Pancreas (tissue), 10 donors: Measurements from ENCODE around the gene DAB2. TPM values are rescaled to one million over a fixed set of nuclear protein-coding genes. Genes with fewer than 3 reads are reported as not detected.

Source experiments
- ATAC-seq, 4 donors: fragments of 200-7000 bp; cut with Tn5 transposase; one replicate each; pipeline versions ENCODE4 v1.8.0 to v1.9.1; 2020; ENCODE audit warnings: mild to moderate bottlenecking in 4 of 4, moderate library complexity in 4 of 4
- DNase-seq, 6 donors: peaks; one replicate each; pipeline ENCODE4 v3.0.0-alpha.2; 2020
- FAIRE-seq: peaks from 2 replicates; lab custom pipeline; 2012; peaks lifted over from hg19 to GRCh38; lab: Jason Lieb, UNC
- H3K27ac ChIP-seq, 4 donors: fragments of 200-600 bp; sonication (generic); 1 replicate in 3 of 4; 2 replicates in 1 of 4; pipeline versions ENCODE4 v1.5.0 to v1.8.0; 2020
- H3K27me3 ChIP-seq, 4 donors: fragments of 200-600 bp; one replicate each; pipeline ENCODE4 v1.8.0; 2021
- H3K36me3 ChIP-seq, 3 donors: fragments of 200-600 bp; sonication (generic) in 1 of 3; one replicate each; pipeline versions ENCODE4 v1.5.0 to v1.8.0; 2020 to 2021
- H3K4me1 ChIP-seq, 3 donors: fragments of 200-600 bp; one replicate each; pipeline ENCODE4 v1.8.0; 2021
- H3K4me3 ChIP-seq, 4 donors: fragments of 200-600 bp; sonication (generic) in 2 of 4; one replicate each; pipeline versions ENCODE4 v1.5.0 to v1.8.0; 2020 to 2021
- H3K9me3 ChIP-seq, 4 donors: fragments of 200-600 bp; one replicate each; pipeline ENCODE4 v1.8.0; 2021
- WGBS, 2 donors: extraction: QIAGEN DNeasy Blood & Tissue Kit; methylation state at CpG; one replicate each; pipeline ENCODE4 v1.1.7; 2013; 5-methylcytosine and 5-hydroxymethylcytosine counted together
- intact Hi-C, 3 donors: fragments of 100-400 bp; cut with DNase I; formaldehyde crosslinking; loops; one replicate each; pipeline versions ENCODE4 v1.11.1 to v1.14.2; 2022
- polyA plus RNA-seq, 2 donors: library from polyadenylated mRNA; stranded (reverse); fragments of 200-250 nt; gene quantifications; one replicate each; pipeline ENCODE4 v1.2.3, GENCODE V29; 2013
- total RNA-seq, 6 donors: library from RNA; stranded (reverse); fragmentation: NEBNext Ultra II Directional in 4 of 6; extraction: Animal tissue kit (Norgen Biotek cat#: 25700) in 4 of 6; gene quantifications; one replicate each; pipeline versions ENCODE4 v1.2.1 to v1.2.4, GENCODE V29; 2021 to 2023
- TF ChIP-seq, protein P1 (sequence below), 4 donors: fragments of 200-600 bp; sonication (generic) in 3 of 4; IDR thresholded peaks; one replicate each; pipeline versions ENCODE4 v1.5.0 to v1.8.0; 2021; ENCODE audit warnings: antibody characterized with exemption in 4 of 4
- donor health status: healthy with polysubstance abuse.
- donor health status: DM: no; HTN: no; CAD: no; lungs with moderate emphysema.
- donor health status: DM: no; HTN: no; CAD: no.
- donor health status: control.
- donor health status: control.
- donor health status: Bipolar disorder and iron deficiency.
- donor health status: DM: yes; HTN: yes; CAD: no.
- donor health status: DM: no; HTN: no; CAD: no.
- donor health status: DM: no; HTN: no; CAD: no.
- donor health status: DM: yes; HTN: yes; CAD: no.

Gene DAB2
- total and polyA plus RNA-seq, 8 donors = 12.0 to 53.3 (median 27.2) TPM

DNA sequence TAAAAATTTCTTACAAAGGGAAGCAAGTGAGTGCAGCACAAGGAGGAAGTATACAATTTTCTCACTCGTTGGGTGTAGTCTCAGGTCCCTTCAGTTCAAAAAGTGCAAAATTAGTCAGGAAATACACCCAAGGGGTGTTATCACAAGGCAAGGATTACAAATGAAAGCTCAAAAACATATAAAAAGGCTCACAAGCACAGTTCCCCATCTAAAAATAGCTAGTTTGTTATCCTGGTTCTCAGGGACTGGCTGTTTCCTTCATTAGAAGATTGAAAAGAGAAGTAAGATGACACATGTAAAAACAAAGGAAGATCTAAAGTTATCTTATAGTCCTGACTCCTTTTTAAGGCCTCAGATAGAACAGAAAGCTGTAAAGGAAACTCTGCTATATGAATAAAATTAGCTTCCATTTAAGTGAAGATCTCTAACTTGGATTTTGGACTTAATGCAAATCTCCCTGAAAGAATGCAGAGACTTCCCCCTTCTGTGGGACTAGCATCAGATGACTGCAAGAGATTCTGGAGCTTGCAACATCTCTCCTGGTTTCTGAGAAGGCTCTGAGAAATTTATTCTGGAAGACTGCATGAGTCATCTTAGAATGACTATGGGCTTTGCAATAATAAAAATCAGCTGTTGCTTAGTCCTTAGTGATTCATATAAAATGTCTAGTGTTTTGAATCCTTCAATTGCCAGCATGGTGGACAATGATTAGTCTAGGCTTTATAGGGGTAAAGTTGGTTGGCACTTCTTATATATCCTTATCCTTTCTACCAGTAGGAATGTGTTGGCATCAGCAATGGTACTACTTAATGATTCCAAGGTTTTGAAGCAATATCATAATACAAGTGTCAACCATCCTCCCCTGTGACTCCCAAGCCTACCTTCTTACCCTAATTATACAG is 25.4 kb downstream of the DAB2 start:
- WGBS, 2 donors = 68 to 78% methylated on average over 1 of the region's 1 CpG
- TF ChIP-seq, protein P1, sequence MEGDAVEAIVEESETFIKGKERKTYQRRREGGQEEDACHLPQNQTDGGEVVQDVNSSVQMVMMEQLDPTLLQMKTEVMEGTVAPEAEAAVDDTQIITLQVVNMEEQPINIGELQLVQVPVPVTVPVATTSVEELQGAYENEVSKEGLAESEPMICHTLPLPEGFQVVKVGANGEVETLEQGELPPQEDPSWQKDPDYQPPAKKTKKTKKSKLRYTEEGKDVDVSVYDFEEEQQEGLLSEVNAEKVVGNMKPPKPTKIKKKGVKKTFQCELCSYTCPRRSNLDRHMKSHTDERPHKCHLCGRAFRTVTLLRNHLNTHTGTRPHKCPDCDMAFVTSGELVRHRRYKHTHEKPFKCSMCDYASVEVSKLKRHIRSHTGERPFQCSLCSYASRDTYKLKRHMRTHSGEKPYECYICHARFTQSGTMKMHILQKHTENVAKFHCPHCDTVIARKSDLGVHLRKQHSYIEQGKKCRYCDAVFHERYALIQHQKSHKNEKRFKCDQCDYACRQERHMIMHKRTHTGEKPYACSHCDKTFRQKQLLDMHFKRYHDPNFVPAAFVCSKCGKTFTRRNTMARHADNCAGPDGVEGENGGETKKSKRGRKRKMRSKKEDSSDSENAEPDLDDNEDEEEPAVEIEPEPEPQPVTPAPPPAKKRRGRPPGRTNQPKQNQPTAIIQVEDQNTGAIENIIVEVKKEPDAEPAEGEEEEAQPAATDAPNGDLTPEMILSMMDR (IDR thresholded peaks at IDR 0.05) = no peak
- DNase-seq (no peak), FAIRE-seq (peak; percentile 78), ATAC-seq (peak in 3 of 4 donors; percentile 66 to 84 (median 78))
- H3K36me3 ChIP-seq = no peaks in the 10 kb centered on the region
- no peak overlapping the region for H3K4me3 ChIP-seq
- H3K9me3 ChIP-seq = no peaks in the 10 kb centered on the region
- peak overlapping the region in 2 of 4 donors; percentile 20 to 44 for H3K27ac ChIP-seq
- peaks cover 0 to 4% (median 0%) of the 10 kb centered on the region in 3 donors for H3K4me1 ChIP-seq
- H3K27me3 ChIP-seq = no peaks in the 10 kb centered on the region
- intact Hi-C loops = no loop called here

DNA sequence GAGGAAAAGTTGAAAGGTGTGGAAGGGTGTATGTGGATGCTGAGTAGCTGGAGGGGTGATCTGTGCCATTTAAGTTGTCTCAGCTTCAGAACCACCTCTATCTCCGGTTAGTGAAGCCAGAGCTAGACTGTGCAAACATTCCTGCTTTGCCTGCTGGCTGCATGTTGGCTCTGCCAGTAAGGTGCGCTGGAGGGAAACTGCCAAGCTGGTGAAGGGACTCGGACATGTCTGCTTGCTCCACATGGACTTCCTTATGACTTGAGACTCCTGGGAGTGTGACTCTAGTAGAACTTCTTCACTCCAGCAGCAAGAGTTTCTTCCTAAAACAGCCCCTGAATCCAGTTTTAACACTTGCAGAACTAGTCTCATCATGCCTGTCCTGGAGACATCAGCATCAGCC is 27.9 kb downstream of the DAB2 start:
- no peak overlapping the region for H3K4me3 ChIP-seq
- TF ChIP-seq, protein P1 (IDR thresholded peaks at IDR 0.05) = no peak
- peaks cover 0 to 14% (median 0%) of the 10 kb centered on the region in 3 donors for H3K36me3 ChIP-seq
- DNase-seq = no peak
- H3K27me3 ChIP-seq = no peaks in the 10 kb centered on the region
- H3K27ac ChIP-seq = no peak overlapping the region
- no peak for FAIRE-seq
- no peaks in the 10 kb centered on the region for H3K9me3 ChIP-seq
- intact Hi-C loops = no loop called here
- WGBS, 2 donors = 55 to 57% methylated on average over 3 of the region's 3 CpGs
- H3K4me1 ChIP-seq = peaks cover 0 to 4% (median 0%) of the 10 kb centered on the region in 3 donors
- ATAC-seq = no peak

DNA sequence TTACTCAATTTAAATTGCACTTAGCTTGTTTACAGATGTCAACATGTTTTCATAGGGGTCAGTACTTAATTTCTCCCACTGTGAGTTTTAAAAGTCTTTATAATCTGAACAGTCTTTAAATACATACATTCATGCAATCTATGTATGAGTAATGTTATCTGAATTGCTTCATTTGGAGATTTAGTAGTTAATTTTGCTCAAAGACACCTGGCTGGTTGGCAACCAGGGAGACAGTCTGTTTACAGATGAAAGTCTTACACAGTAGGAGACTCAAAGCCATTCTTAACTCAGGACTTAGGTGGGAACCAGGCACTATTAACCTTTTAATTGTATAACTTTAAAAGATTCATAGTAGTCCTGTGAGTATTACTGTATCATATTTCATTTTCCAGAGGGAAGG is 29.3 kb downstream of the DAB2 start:
- ATAC-seq (no peak), FAIRE-seq (no peak), DNase-seq (no peak)
- Histone ChIP-seq H3K27ac (peak overlapping the region in 1 of 4 donors; percentile 12), H3K4me1 (peaks cover 0 to 1% (median 0%) of the 10 kb centered on the region in 3 donors), H3K36me3 (peaks cover 0 to 25% (median 0%) of the 10 kb centered on the region in 3 donors), H3K27me3 (no peaks in the 10 kb centered on the region), H3K4me3 (no peak overlapping the region), H3K9me3 (no peaks in the 10 kb centered on the region)
- TF ChIP-seq, protein P1 (IDR thresholded peaks at IDR 0.05) = no peak
- intact Hi-C loops = no loop called here

DNA sequence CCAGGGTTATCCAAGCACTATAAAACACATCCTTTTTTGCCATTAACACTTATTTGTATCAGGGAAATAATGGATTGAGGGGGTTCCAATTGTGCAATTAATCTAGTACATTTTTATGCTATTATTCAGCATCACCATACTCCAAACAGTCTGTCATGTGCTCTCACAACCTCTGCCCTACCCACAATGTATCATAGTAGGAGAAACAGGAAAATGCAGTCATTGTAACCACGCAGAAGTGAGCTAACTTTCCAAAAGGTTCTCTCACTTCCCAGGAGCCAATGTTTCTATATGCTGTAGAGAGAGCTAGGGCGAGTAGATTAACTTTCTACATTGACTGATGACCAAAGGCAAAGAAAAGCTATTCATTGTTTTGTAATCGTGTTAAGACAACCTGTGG is 29.8 kb downstream of the DAB2 start:
- WGBS, 2 donors = 33 to 41% methylated on average over 3 of the region's 3 CpGs

More for the DNA sequence above, 29.8 kb downstream of the DAB2 start:
- ATAC-seq (peak in 2 of 4 donors; percentile 43 to 53), DNase-seq (no peak), FAIRE-seq (no peak)
- TF ChIP-seq, protein P1 (IDR thresholded peaks at IDR 0.05) = no peak
- Histone ChIP-seq H3K27ac (peak overlapping the region in 1 of 4 donors; percentile 12), H3K27me3 (no peaks in the 10 kb centered on the region), H3K4me3 (no peak overlapping the region), H3K36me3 (peaks cover 0 to 30% (median 0%) of the 10 kb centered on the region in 3 donors), H3K9me3 (no peaks in the 10 kb centered on the region), H3K4me1 (no peaks in the 10 kb centered on the region)
- intact Hi-C loops = no loop called here
